ENCODE results near the gene AGO3.

The AGO3 gene

GRCh38 chr1:36095760-36096405, 165.0 kb downstream of the AGO3 start:
- no peak overlapping the region for H3K4me3 ChIP-seq (ENCODE audit: low read depth, low read length)
- CTCF ChIA-PET = interaction anchor here (0.6 to 18.7 kb wide), 10 partner anchors 9 to 291 kb away, joined by 3 to 453 read pairs (median 8); partner anchors contain the start of gene TRAPPC3
- DNase-seq (ENCODE audit: low read depth, low spot score) = no peak
- POLR2A ChIA-PET = no interaction called here
- TF ChIP-seq CTCF (IDR thresholded peaks at IDR 0.05; ENCODE audit: insufficient read depth, low read length, missing control alignments) = no peak

- peak; percentile 52 for TF ChIP-seq CTCF (IDR thresholded peaks at IDR 0.05; ENCODE audit: insufficient read depth, low read length, missing control alignments)
- no peak for DNase-seq (ENCODE audit: low read depth, low spot score)
- POLR2A ChIA-PET = interaction anchor here (0.6 kb wide), 1 partner anchor 102 kb away, joined by 3 read pairs; no protein-coding TSS in a partner anchor
- CTCF ChIA-PET = interaction anchor here (0.6 to 18.7 kb wide), 14 partner anchors 9 to 292 kb away, joined by 3 to 453 read pairs (median 4); partner anchors contain the start of gene TRAPPC3
- no peak overlapping the region for H3K4me3 ChIP-seq (ENCODE audit: low read depth, low read length)
Measured at GRCh38 chr1:36096500-36097432, 165.9 kb downstream of the AGO3 start.

- no peak for DNase-seq (ENCODE audit: low read depth, low spot score)
- no peak overlapping the region for H3K4me3 ChIP-seq (ENCODE audit: low read depth, low read length)
- CTCF ChIA-PET = interaction anchor here (0.6 to 18.7 kb wide), 16 partner anchors 9 to 322 kb away, joined by 3 to 453 read pairs (median 5); partner anchors contain the start of gene TRAPPC3
- TF ChIP-seq CTCF (IDR thresholded peaks at IDR 0.05; ENCODE audit: insufficient read depth, low read length, missing control alignments) = no peak
- POLR2A ChIA-PET = interaction anchor here (0.6 kb wide), 1 partner anchor 100 kb away, joined by 3 read pairs; no protein-coding TSS in a partner anchor
Measured at GRCh38 chr1:36097693-36098585, 167.0 kb downstream of the AGO3 start.

GRCh38 chr1:36098650-36099365, 167.9 kb downstream of the AGO3 start:
- DNase-seq (ENCODE audit: low read depth, low spot score) = no peak
- CTCF ChIA-PET = interaction anchor here (0.6 to 18.7 kb wide), 10 partner anchors 8 to 321 kb away, joined by 3 to 453 read pairs (median 8); partner anchors contain the start of gene TRAPPC3
- H3K4me3 ChIP-seq (ENCODE audit: low read depth, low read length) = no peak overlapping the region
- POLR2A ChIA-PET = no interaction called here
- no peak for TF ChIP-seq CTCF (IDR thresholded peaks at IDR 0.05; ENCODE audit: insufficient read depth, low read length, missing control alignments)

GRCh38 chr1:36099681-36100341, 168.9 kb downstream of the AGO3 start:
- ChIA-PET CTCF (interaction anchor here (0.7 to 18.7 kb wide), 31 partner anchors 9 to 322 kb away, joined by 3 to 453 read pairs (median 5); partner anchors contain the start of genes EVA1B, SH3D21 and TRAPPC3), POLR2A (no interaction called here)
- no peak for DNase-seq (ENCODE audit: low read depth, low spot score)
- TF ChIP-seq CTCF (IDR thresholded peaks at IDR 0.05; ENCODE audit: insufficient read depth, low read length, missing control alignments) = peak; percentile 91
- H3K4me3 ChIP-seq (ENCODE audit: low read depth, low read length) = no peak overlapping the region
